ENCODE measurements around the gene NDUFAF5.
A peak's percentile ranks its signal among the peaks of the same experiment; 100 is the strongest.
"Not testable (repeated sequence)": the region's sequence is repeated elsewhere in the genome, so short reads cannot be mapped to it uniquely, and the experiment has no call there.

NDUFAF5 gene

GRCh38 chr20:13784893-13785715, at the start of gene NDUFAF5, which contains the start of gene ESF1:
Gene NDUFAF5 (plus strand): TSS chr20:13785028. CDS start chr20:13785069, 41 bp downstream.
Gene ESF1 (minus strand): TSS chr20:13784919. CDS start chr20:13783140, 1,779 bp downstream.
- H3K9me3 Mint-ChIP-seq: no peaks in the 10 kb centered on the region
- H3K27ac Mint-ChIP-seq: peak within 1 kb of the TSS; percentile 99
- peaks cover 32% of the 10 kb centered on the region for H3K4me1 Mint-ChIP-seq
- DNase-seq (ENCODE audit: low spot score in 2 of 2): peak; percentile 82 to 93
- peak within 1 kb of the TSS; percentile 87 for H3K4me3 Mint-ChIP-seq
- peaks cover 89% of the 10 kb centered on the region for H3K36me3 Mint-ChIP-seq
- ATAC-seq: peak; percentile 99

- Mint-ChIP-seq H3K4me3 (no peak overlapping the region), H3K36me3 (peaks cover 22% of the 10 kb centered on the region), H3K4me1 (no peaks in the 10 kb centered on the region), H3K9me3 (peaks cover 4% of the 10 kb centered on the region), H3K27ac (no peak overlapping the region)
- DNase-seq (ENCODE audit: low spot score in 2 of 2) (no peak), ATAC-seq (no peak)
Observed at GRCh38 chr20:13735826-13736225, 49.0 kb upstream of the NDUFAF5 start.

- Mint-ChIP-seq H3K4me1 (no peaks in the 10 kb centered on the region), H3K4me3 (no peak overlapping the region), H3K36me3 (peaks cover 30% of the 10 kb centered on the region), H3K9me3 (peaks cover 6% of the 10 kb centered on the region), H3K27ac (no peak overlapping the region)
- ATAC-seq (no peak), DNase-seq (ENCODE audit: low spot score in 2 of 2) (no peak)
Observed at GRCh38 chr20:13736436-13737191, 48.2 kb upstream of the NDUFAF5 start.

DNA sequence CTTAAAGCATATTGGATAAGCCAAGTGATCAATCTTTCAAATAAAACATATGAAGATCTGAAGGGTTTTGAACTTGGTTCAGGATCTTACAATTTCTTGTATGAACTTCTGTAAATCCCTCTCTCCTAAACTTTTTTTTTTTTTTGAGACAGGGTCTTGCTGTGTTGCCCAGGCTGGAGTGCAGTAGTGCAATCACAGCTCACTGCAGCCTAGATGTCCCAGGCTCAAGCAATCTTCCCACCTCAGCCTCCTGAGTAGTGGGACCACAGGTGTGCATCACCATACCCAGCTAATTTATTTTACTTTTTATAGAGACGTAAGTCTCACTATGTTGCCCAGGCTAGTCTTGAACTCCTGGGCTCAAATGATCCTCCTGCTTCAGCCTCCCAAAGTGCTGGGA, 46.6 kb upstream of the NDUFAF5 start:
- H3K36me3 Mint-ChIP-seq: peaks cover 40% of the 10 kb centered on the region
- not testable (repeated sequence) for H3K4me1 Mint-ChIP-seq; H3K9me3 Mint-ChIP-seq; DNase-seq (ENCODE audit: low spot score in 2 of 2); H3K27ac Mint-ChIP-seq; H3K4me3 Mint-ChIP-seq; ATAC-seq

DNA sequence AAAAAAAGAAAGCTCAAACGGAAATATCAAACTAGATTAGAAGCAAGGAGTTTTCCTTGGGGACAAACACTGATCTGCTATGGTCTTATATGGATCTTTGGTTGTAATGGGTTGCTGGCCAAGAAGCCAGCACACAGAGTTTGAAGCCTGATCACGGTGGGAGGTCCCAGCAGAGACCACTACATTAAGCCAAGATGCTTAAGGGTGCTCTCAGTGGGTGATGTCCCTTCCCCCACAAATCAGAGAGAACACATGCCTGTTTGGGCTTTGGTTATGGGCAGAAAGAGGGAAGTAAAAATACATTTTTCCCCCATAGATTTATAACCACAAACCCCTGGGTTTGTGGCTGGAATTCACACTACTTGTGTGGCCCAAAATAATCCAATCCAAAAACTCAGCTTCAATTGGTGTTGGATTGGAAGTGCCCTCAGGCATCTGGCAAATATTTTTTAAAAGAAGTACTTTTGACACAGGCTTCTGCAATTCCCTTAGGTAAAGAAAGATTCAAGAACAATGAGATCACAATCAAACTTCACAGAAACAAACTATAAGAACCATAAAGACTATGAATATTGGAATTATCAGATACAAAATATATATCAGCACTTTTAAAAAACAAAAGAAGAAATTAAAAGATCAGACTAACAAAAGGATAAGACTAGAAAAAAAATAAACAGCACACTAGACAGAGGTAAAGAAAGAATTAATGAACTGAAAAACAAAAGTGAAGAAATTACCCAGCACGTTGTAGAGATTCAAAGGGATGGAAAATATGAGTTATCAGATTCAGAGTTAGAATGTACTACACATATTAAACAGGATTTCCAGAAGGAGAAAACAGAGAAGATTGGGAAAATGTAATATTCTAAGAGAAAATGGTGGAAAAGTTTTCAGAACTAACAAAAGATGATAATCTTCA, 44.8 kb upstream of the NDUFAF5 start:
- H3K27ac Mint-ChIP-seq: no peak overlapping the region
- no peaks in the 10 kb centered on the region for H3K4me1 Mint-ChIP-seq
- DNase-seq (ENCODE audit: low spot score in 2 of 2) (no peak), ATAC-seq (no peak)
- peaks cover 40% of the 10 kb centered on the region for H3K36me3 Mint-ChIP-seq
- H3K9me3 Mint-ChIP-seq: peaks cover 6% of the 10 kb centered on the region
- no peak overlapping the region for H3K4me3 Mint-ChIP-seq

DNA sequence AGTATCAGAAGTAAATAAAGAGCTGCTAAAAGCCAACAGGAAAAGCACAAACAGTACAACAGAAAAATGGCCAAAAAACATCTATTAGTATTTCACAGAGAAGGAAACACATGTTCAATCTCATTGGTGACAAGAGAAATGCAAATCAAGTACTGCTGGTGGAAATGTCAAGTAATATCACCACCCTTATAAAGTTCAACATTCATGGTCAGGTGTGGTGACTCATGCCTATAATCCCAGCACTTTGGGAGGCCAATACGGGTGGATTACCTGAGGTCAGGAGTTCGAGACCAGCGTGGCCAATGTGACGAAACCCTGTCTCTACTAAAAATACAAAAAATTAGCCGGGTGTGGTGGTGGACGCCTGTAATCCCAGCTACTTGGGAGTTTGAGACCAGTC, 42.9 kb upstream of the NDUFAF5 start:
- Mint-ChIP-seq H3K4me3 (no peak overlapping the region), H3K4me1 (no peaks in the 10 kb centered on the region), H3K36me3 (peaks cover 27% of the 10 kb centered on the region), H3K9me3 (peaks cover 6% of the 10 kb centered on the region), H3K27ac (no peak overlapping the region)
- no peak for ATAC-seq
- DNase-seq (ENCODE audit: low spot score in 2 of 2): no peak

DNA sequence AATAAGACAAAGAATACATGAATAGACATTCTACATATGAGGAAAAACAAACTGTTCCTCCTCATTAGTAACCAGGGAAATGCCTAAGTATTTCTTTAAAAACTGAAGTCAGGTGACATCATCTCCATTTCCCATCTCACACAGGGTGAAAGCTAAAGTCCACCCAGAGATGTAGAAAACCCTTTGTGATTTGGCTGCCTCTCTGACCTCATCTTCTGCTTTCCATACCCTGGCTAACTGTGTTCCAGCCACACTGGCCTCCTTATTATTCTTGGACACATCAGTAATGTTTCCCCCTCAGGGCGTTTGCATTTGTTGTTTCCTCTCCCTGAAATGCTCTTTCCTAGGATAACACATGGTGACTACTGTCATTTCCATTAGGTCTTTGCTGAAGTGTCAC, 40.5 kb upstream of the NDUFAF5 start:
- no peak for DNase-seq (ENCODE audit: low spot score in 2 of 2)
- ATAC-seq: no peak
- H3K27ac Mint-ChIP-seq: no peak overlapping the region
- no peak overlapping the region for H3K4me3 Mint-ChIP-seq
- H3K4me1 Mint-ChIP-seq: no peaks in the 10 kb centered on the region
- H3K36me3 Mint-ChIP-seq: peaks cover 25% of the 10 kb centered on the region
- H3K9me3 Mint-ChIP-seq: peaks cover 6% of the 10 kb centered on the region

- Mint-ChIP-seq H3K9me3 (peaks cover 3% of the 10 kb centered on the region), H3K36me3 (peaks cover 32% of the 10 kb centered on the region), H3K4me3 (no peak overlapping the region), H3K4me1 (no peaks in the 10 kb centered on the region), H3K27ac (no peak overlapping the region)
- no peak for ATAC-seq
- no peak for DNase-seq (ENCODE audit: low spot score in 2 of 2)
Observed at GRCh38 chr20:13745784-13746183, 39.0 kb upstream of the NDUFAF5 start.

GRCh38 chr20:13749811-13750210, 35.0 kb upstream of the NDUFAF5 start:
- DNase-seq (ENCODE audit: low spot score in 2 of 2) (no peak), ATAC-seq (no peak)
- no peak overlapping the region for H3K4me3 Mint-ChIP-seq
- H3K36me3 Mint-ChIP-seq: peaks cover 24% of the 10 kb centered on the region
- H3K27ac Mint-ChIP-seq: no peak overlapping the region
- no peaks in the 10 kb centered on the region for H3K4me1 Mint-ChIP-seq
- H3K9me3 Mint-ChIP-seq: no peaks in the 10 kb centered on the region

- DNase-seq (ENCODE audit: low spot score in 2 of 2) (no peak), ATAC-seq (no peak)
- no peaks in the 10 kb centered on the region for H3K9me3 Mint-ChIP-seq
- peaks cover 24% of the 10 kb centered on the region for H3K36me3 Mint-ChIP-seq
- H3K27ac Mint-ChIP-seq: no peak overlapping the region
- no peak overlapping the region for H3K4me3 Mint-ChIP-seq
- H3K4me1 Mint-ChIP-seq: no peaks in the 10 kb centered on the region
Observed at GRCh38 chr20:13753436-13754036, 31.3 kb upstream of the NDUFAF5 start.

DNA sequence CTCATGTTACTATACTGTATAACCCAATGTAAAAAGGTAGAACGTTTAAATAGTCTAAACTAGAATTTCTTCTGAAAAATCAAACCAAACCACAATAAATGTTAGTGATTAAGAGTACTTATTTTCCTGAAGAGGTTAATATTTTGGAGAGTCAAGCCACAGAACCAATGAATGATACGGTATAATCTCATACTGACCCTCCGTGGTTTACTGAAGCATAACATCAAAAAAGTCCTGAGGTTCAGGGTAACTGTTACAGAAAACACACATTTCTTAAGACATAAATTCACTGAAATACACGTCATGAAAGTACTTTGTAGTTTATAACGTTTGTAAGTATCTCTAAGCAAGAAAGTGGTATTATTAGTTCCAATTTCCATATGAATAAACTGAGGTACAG, 29.0 kb upstream of the NDUFAF5 start:
- ATAC-seq (no peak), DNase-seq (ENCODE audit: low spot score in 2 of 2) (no peak)
- Mint-ChIP-seq H3K27ac (no peak overlapping the region), H3K4me1 (no peaks in the 10 kb centered on the region), H3K9me3 (no peaks in the 10 kb centered on the region), H3K4me3 (no peak overlapping the region), H3K36me3 (peaks cover 10% of the 10 kb centered on the region)

DNA sequence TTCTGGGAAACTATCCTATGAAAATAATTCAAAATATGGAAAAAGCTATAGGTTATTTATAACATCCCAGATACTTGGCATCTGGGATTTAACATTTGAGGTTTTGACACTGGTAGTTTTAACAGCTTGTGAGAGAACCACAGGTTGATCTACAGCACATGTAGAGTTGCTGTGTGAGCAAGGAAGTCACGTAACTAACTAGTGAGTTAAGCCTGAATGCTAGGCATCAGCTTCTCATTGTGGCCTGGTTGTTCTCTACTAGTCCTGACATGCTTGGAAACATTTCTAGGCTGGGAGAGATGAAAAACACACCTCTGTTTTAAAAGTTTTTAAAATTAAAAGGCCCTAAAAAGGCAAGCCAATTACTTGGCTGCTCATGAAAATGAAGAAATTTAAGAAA, 28.3 kb upstream of the NDUFAF5 start:
- DNase-seq (ENCODE audit: low spot score in 2 of 2): no peak
- Mint-ChIP-seq H3K36me3 (peaks cover 6% of the 10 kb centered on the region), H3K27ac (no peak overlapping the region), H3K9me3 (no peaks in the 10 kb centered on the region), H3K4me1 (no peaks in the 10 kb centered on the region), H3K4me3 (no peak overlapping the region)
- no peak for ATAC-seq

GRCh38 chr20:13758884-13759283, 25.9 kb upstream of the NDUFAF5 start:
- H3K36me3 Mint-ChIP-seq: peaks cover 27% of the 10 kb centered on the region
- ATAC-seq (no peak), DNase-seq (ENCODE audit: low spot score in 2 of 2) (no peak)
- H3K9me3 Mint-ChIP-seq: no peaks in the 10 kb centered on the region
- no peaks in the 10 kb centered on the region for H3K4me1 Mint-ChIP-seq
- no peak overlapping the region for H3K4me3 Mint-ChIP-seq
- H3K27ac Mint-ChIP-seq: no peak overlapping the region

DNA sequence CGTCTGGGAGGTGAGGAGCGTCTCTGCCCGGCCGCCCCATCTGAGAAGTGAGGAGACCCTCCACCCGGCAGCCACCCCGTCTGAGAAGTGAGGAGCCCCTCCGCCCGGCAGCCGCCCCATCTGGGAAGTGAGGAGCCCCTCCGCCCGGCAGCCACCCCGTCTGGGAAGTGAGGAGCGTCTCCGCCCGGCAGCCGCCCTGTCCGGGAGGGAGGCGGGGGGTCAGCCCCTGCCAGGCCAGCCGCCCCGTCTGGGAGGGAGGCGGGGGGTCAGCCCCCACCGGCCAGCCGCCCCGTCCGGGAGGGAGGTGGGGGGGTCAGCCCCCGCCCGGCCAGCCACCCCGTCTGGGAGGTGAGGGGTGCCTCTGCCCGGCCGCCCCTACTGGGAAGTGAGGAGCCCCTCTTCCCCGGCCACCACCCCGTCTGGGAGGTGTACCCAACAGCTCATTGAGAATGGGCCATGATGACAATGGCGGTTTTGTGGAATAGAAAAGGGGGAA, 24.3 kb upstream of the NDUFAF5 start:
- not testable (repeated sequence) for DNase-seq (ENCODE audit: low spot score in 2 of 2); H3K4me3 Mint-ChIP-seq; ATAC-seq; H3K9me3 Mint-ChIP-seq; H3K4me1 Mint-ChIP-seq; H3K27ac Mint-ChIP-seq
- H3K36me3 Mint-ChIP-seq: peaks cover 43% of the 10 kb centered on the region
